ENCODE results near the gene PYGO2. TPM values are rescaled to one million over a fixed set of nuclear protein-coding genes. Genes with fewer than 3 reads are reported as not detected.
A peak's percentile ranks its signal among the peaks of the same experiment; 100 is the strongest.

PYGO2 gene
- total RNA-seq, 1 donor from 2014 or later, result 30.6 TPM

DNA sequence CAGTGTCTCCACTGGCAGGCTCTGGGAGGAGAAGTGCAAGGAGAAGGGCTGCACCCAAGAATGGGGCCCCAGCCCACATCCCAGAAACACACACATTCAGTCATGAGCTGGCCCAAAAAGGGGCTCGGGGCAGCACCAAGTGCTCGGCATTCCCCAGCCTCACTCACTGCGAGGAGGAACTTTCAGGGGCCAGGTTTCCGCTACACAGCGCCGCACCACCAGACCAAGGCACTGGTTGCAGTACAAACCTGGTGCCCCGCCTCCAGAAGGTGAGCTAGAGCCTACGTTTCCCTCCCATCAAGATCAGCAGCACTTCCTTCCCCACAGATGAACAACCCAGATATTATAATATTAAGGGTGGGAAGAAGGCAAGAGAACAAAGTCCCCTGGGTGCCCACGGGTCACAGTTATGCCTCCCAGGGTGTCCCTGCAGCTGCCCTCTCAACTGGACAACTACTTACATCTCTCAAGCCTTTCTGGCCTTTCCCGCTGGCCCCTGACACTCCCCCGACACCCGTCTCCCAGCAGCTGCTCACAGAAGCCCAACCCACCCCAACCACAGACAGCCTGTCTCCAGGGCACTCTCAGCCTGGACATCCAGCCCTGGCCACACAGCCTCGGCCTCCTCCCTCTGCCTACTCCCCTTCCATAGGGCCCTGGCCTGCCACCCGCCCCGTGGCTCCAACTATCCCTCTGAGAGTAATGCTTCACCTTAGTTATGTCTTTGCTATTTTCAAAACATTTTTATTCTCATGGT lies 9.5 kb downstream of the PYGO2 start:
- H3K36me3 Mint-ChIP-seq (ENCODE audit: low read depth), result peaks cover 15% of the 10 kb centered on the region
- peak overlapping the region; percentile 49 for H3K4me3 Mint-ChIP-seq (ENCODE audit: low read depth)
- no peaks in the 10 kb centered on the region for H3K9me3 Mint-ChIP-seq
- H3K27ac Mint-ChIP-seq, result peak overlapping the region; percentile 74
- peak; percentile 41 for DNase-seq (ENCODE audit: low spot score)
- H3K27me3 Mint-ChIP-seq (ENCODE audit: low read depth), result no peaks in the 10 kb centered on the region
- intact Hi-C loops (cut with micrococcal nuclease), result loop anchor here (10.0 kb wide), 2 partner anchors 53 to 627 kb away; partner anchors contain the start of genes AQP10, ATP8B2 and ZBTB7B
- peaks cover 62% of the 10 kb centered on the region for H3K4me1 Mint-ChIP-seq (ENCODE audit: low read depth)

DNA sequence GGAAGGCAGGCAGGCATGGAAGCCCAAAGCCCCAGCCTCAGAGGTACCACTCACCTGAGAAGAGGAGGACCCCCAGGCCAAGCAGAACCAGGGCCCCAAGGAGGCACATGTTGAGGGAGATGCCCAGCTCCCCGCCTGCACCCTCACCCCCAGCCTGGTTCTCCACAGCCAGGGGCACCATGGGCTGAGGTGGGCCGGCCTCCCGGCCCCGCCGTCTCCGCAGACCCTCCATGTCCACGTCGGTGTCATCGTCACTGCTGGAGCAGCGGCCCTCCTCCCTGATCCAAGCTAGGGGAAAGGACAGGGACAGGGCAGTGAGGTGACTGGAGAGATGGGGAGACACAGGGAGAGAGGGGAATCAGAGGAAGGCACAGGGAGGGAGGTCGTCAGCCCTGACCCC lies 13.5 kb downstream of the PYGO2 start:
- no peak overlapping the region for H3K27ac Mint-ChIP-seq
- intact Hi-C loops (cut with micrococcal nuclease), result no loop called here
- peaks cover 25% of the 10 kb centered on the region for H3K36me3 Mint-ChIP-seq (ENCODE audit: low read depth)

DNA sequence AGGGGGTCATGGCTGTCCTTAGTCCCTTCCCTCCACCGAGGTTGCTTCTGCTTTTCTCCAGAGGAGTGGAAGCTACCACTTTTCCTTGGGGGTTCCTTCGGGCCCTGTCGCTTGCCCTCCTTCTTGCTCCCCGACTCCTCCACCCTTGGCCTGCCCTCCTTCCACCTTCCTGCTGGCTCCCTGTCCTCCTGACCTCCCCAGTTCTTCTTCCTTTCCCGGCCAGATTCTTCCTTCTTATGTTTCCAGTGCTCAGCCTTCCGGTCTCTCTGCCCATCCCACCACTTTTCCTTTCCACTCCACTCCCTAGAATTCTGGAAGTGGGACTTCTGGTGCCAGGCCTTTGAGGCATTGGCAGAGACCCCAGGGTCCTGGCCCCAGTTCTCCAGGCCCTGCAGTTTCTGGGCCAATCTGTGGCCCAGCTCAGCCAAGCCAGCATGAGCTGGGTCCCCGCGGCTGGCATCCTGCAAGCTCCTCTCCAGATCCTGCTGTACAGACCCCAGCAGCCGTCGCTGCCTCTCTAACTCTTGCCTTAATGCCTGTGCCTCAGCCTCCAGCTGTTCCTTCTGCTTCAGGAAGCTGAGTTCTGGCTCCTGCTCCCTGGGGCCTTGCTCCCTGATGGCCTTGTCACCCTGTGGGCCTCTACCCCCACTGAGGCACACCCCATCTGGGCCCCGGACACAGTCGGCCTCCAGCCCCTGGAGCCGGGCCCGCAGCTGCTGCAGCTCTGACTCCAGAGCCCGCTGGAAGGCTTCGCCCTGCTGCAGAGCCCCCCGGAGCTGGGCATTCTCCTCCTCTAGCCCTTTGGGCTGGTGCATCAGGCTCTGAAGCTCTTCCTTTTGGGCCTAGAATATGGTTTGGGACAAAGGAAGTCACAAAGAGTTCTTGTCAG lies 15.4 kb downstream of the PYGO2 start:
- H3K4me3 Mint-ChIP-seq (ENCODE audit: low read depth), result no peak overlapping the region
- intact Hi-C loops (cut with micrococcal nuclease), result no loop called here

More for the DNA sequence above, 13.5 kb downstream of the PYGO2 start:
- no peaks in the 10 kb centered on the region for H3K9me3 Mint-ChIP-seq
- H3K4me1 Mint-ChIP-seq (ENCODE audit: low read depth), result peaks cover 44% of the 10 kb centered on the region
- DNase-seq (ENCODE audit: low spot score), result no peak
- no peaks in the 10 kb centered on the region for H3K27me3 Mint-ChIP-seq (ENCODE audit: low read depth)
- H3K4me3 Mint-ChIP-seq (ENCODE audit: low read depth), result no peak overlapping the region

DNA sequence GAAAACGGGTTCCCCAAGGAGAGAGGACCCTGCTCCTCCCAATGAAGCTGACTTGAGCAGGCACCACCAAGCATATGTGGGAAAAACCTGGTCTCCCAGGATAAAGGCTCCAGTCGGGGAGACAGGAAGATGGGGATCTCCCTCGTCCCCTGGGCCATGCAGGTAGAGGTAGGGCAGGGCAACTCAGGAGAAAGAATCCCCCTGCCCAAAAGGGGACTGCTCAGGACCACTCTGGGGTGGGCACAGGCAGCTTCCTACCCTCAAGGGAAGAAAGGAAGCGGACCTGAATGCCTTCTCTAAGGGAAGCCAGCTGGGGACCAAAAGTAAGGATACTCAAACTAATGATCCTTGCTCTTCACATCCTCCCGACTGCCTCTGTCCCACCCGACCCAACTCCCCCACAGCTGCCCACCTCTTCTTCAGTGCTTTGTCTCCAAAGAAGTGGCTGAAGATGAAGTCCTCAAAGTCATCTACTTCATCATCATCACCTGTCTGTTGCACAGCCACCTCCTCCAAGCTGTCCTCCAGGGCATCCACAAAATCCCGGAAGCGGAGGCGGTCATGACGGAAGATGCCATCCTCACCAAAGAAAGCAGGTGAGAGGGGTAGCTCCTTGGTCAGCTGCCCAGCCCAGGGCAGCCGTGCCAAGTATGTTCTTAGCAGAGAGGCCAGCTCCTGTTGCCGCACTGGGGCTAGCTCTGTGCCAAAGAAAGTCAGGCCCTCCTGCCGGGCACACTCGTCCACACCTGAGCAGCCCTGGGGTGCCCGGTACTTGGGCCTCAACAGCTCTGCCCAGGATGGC lies 16.2 kb downstream of the PYGO2 start:
- Mint-ChIP-seq H3K36me3 (ENCODE audit: low read depth) (peaks cover 18% of the 10 kb centered on the region), H3K27ac (no peak overlapping the region)
- intact Hi-C loops (cut with micrococcal nuclease), result no loop called here

More for the DNA sequence above, 15.4 kb downstream of the PYGO2 start:
- Mint-ChIP-seq H3K27me3 (ENCODE audit: low read depth) (no peaks in the 10 kb centered on the region), H3K36me3 (ENCODE audit: low read depth) (peaks cover 21% of the 10 kb centered on the region), H3K27ac (peak overlapping the region; percentile 3), H3K9me3 (no peaks in the 10 kb centered on the region), H3K4me1 (ENCODE audit: low read depth) (peaks cover 46% of the 10 kb centered on the region)
- DNase-seq (ENCODE audit: low spot score), result no peak

DNA sequence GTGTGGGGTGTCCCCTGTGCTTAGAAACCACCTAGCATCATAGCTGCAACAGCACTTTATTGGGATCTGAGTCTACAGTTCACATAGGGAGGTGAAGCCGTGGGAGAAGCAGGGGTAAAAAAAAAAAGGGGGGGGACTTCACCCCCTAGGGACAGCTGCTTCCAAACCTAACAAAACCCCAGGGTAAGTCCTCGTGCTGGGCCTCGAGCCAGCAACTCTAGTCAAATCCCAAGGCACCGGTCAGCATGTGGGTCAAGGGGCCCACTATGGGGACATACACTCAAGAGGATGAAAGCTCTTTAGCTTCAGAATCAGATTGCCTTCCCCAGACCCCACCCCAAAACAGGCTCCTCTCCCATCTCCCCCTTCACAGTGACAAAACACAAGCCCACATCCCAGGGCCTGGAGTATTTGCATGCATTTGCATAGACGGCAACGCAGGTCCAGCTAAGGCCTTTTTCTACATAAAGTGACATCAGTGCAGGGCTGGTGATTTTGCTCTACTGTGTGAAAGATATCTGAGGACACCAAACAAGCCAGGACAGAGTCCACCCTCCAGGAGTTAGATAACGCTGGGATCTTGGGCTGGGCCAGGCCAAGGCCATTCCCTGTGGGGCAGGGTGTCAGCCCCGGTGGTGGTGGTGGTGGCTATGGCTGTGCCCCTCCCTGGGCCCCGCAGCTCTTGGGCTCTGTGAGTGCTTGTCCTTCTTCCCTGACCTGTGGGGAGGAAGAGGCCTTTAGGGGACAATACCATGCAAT lies 17.0 kb downstream of the PYGO2 start:
- H3K4me3 Mint-ChIP-seq (ENCODE audit: low read depth), result no peak overlapping the region
- H3K27me3 Mint-ChIP-seq (ENCODE audit: low read depth), result no peaks in the 10 kb centered on the region
- H3K36me3 Mint-ChIP-seq (ENCODE audit: low read depth), result peaks cover 17% of the 10 kb centered on the region
- H3K27ac Mint-ChIP-seq, result peak overlapping the region; percentile 90
- no peaks in the 10 kb centered on the region for H3K9me3 Mint-ChIP-seq
- H3K4me1 Mint-ChIP-seq (ENCODE audit: low read depth), result peaks cover 53% of the 10 kb centered on the region
- intact Hi-C loops (cut with micrococcal nuclease), result no loop called here
- DNase-seq (ENCODE audit: low spot score), result no peak

More for the DNA sequence above, 16.2 kb downstream of the PYGO2 start:
- no peaks in the 10 kb centered on the region for H3K9me3 Mint-ChIP-seq
- H3K4me1 Mint-ChIP-seq (ENCODE audit: low read depth), result peaks cover 48% of the 10 kb centered on the region
- DNase-seq (ENCODE audit: low spot score), result no peak
- no peaks in the 10 kb centered on the region for H3K27me3 Mint-ChIP-seq (ENCODE audit: low read depth)
- no peak overlapping the region for H3K4me3 Mint-ChIP-seq (ENCODE audit: low read depth)

DNA sequence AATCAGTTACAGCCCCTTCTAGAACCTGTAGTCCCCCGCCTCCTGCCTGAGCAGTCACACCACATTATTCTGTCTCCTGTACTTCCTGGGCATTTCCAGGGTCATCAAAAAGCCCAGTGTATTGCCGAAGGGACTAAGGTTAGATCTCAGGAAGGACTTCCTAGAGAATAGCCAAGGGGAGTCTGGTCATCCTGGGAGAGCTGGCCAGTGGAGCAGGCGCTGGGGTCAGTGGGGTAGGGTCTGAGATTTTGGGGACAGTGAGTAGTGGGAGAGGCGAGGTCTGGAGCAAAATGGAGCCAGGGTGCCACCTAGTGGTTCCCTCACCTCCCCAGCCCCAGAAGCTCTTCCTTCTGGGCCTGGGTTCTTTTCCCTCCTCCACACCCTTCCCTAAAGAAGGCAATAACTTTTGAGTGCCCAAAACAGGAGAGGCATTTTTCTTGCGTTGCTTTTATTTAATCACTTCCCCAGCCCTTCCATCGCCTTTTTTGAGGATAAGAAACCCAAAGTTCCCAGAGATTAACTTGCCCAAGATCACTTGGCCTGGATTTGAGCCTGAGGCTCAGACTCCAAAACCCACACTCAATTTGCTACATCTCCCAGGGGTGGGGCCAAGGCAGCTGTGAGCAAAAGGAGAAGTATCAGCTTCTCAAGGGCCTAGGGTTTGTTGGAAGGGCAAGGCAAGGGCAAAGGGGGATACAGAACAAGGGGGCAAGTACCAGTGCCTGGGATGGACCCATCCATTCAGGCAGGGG lies 17.8 kb downstream of the PYGO2 start:
- H3K4me3 Mint-ChIP-seq (ENCODE audit: low read depth), result no peak overlapping the region

DNA sequence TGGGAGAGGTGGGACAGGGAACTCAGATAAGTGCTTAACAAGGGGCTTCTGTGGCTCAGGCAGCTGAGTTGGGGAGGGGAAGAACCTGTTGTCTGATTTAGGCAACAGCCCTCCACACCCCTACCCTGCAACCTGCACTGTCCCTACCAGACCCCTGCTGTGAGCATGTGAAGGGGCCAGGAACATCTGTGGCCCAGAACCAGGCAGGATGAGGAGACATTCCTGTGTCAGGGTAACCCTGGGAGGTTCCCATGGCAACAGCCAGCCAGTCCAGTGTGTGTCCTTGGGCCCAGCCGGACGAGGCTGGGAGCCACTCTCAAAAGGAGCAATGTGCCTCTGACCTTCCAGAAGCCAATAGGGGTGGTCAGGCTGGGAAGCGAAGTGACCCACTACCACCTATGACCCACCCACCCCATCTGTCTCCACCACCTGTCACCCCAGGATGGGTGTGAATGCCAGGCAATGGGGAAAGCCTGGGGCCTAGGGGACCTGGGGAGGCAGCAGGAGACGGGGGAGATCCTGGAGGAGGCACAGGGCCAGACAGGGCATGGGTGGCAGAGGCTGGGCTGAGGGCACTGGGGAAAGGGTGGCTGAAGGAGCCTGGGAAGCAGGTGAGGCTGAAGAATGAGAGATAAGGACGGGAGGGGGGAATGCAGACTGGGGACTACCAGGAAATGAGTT lies 20.1 kb downstream of the PYGO2 start:
- intact Hi-C loops (cut with micrococcal nuclease), result no loop called here
- Mint-ChIP-seq H3K4me1 (ENCODE audit: low read depth) (peaks cover 66% of the 10 kb centered on the region), H3K4me3 (ENCODE audit: low read depth) (no peak overlapping the region), H3K9me3 (no peaks in the 10 kb centered on the region), H3K36me3 (ENCODE audit: low read depth) (peaks cover 13% of the 10 kb centered on the region), H3K27me3 (ENCODE audit: low read depth) (no peaks in the 10 kb centered on the region), H3K27ac (peak overlapping the region; percentile 90)
- DNase-seq (ENCODE audit: low spot score), result no peak

More for the DNA sequence above, 17.8 kb downstream of the PYGO2 start:
- Mint-ChIP-seq H3K27me3 (ENCODE audit: low read depth) (no peaks in the 10 kb centered on the region), H3K36me3 (ENCODE audit: low read depth) (peaks cover 16% of the 10 kb centered on the region), H3K27ac (peak overlapping the region; percentile 90), H3K4me1 (ENCODE audit: low read depth) (peaks cover 57% of the 10 kb centered on the region), H3K9me3 (no peaks in the 10 kb centered on the region)
- intact Hi-C loops (cut with micrococcal nuclease), result no loop called here
- DNase-seq (ENCODE audit: low spot score), result peak; percentile 30

DNA sequence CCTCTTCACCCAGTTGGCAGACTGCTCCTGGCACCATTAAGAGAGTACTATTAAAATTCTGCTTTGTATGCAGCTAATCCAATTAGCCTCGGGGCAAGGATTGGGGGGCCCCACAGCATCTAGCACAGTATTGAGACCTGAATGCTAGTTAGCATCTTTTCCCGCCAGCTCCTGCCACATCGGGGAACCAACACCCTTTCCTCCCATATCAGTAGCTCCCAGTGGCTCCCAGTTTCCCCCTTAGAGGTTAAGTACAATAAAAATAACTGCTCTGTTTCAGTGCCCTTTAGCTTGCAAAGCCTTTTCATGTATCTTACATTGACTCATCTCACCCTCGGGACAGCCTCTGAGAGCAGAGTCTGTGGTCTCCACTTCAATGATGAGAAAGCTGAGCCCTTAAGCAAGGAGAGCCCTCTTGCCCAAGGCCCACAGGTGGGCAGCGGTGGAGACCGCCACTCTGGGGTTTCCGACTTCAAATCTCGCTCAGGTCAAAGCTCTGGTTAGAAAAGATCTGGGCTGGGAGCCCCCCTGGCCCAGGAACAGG lies 20.9 kb downstream of the PYGO2 start:
- Mint-ChIP-seq H3K4me3 (ENCODE audit: low read depth) (peak overlapping the region; percentile 42), H3K27ac (peak overlapping the region; percentile 90), H3K36me3 (ENCODE audit: low read depth) (peaks cover 10% of the 10 kb centered on the region), H3K27me3 (ENCODE audit: low read depth) (no peaks in the 10 kb centered on the region), H3K9me3 (no peaks in the 10 kb centered on the region), H3K4me1 (ENCODE audit: low read depth) (peaks cover 68% of the 10 kb centered on the region)
- DNase-seq (ENCODE audit: low spot score), result no peak
- intact Hi-C loops (cut with micrococcal nuclease), result no loop called here

DNA sequence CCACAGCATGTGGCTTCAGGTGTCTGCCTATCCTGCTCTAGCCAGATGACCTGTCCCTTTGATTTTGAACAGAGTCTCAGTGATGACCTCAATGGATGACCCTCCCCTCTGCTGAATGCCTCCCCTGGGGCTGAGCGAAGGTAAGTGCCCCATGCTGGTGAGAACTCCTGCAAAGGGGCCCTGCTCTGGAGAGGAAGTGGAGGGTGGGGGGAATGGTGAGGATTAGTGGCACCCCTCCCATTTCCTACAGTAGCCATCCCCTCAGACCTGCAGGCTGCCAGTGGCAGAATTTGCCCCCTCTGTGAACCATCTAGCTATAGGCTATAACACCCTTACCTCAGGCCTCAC lies 21.4 kb downstream of the PYGO2 start:
- intact Hi-C loops (cut with micrococcal nuclease), result no loop called here
- H3K4me3 Mint-ChIP-seq (ENCODE audit: low read depth), result no peak overlapping the region
- peaks cover 71% of the 10 kb centered on the region for H3K4me1 Mint-ChIP-seq (ENCODE audit: low read depth)
- H3K36me3 Mint-ChIP-seq (ENCODE audit: low read depth), result peaks cover 12% of the 10 kb centered on the region
- H3K27ac Mint-ChIP-seq, result peak overlapping the region; percentile 90
- H3K27me3 Mint-ChIP-seq (ENCODE audit: low read depth), result no peaks in the 10 kb centered on the region
- DNase-seq (ENCODE audit: low spot score), result no peak
- H3K9me3 Mint-ChIP-seq, result no peaks in the 10 kb centered on the region

DNA sequence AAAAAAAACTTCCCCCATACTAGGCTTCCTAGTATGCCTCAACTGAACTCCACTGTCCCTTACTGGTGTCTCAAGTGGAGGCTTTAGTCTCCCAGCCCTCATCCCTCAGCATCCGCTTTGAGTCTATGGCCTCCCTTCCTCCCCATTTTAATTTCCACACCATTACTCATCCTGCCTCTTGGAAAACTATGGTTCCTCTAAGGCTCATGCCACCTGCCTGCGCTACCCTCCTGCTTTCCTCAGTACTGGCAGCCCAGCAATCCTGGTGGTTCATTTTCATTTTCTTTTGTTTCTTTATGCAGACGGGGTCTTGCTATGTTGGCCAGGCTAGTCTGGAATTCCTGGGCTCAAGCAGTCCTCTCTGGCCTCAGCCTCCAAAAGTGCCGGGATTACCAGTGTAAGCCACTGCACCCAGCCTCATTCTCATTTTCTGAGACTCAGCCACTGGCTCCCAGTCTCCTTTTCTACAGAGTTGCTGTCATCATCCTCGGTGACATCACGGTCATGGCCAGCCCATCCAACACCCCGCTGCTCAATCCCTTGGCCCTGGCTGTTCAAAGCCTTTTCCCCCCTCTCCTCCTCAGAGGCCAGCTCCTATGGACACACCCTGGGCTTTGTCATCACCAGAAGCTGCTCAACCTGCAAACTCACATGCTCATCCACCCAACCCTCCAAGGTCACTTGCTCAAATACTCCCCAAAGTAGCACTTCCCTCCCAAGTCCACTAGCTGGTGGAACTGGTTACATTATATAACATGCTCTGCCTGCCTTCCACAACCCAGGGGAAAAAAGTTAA lies 22.8 kb downstream of the PYGO2 start:
- intact Hi-C loops (cut with micrococcal nuclease), result no loop called here
- no peak for DNase-seq (ENCODE audit: low spot score)

More for the DNA sequence above, 22.8 kb downstream of the PYGO2 start:
- H3K4me3 Mint-ChIP-seq (ENCODE audit: low read depth), result peak overlapping the region; percentile 74
- no peaks in the 10 kb centered on the region for H3K9me3 Mint-ChIP-seq
- peak overlapping the region; percentile 95 for H3K27ac Mint-ChIP-seq
- no peaks in the 10 kb centered on the region for H3K27me3 Mint-ChIP-seq (ENCODE audit: low read depth)
- peaks cover 13% of the 10 kb centered on the region for H3K36me3 Mint-ChIP-seq (ENCODE audit: low read depth)
- H3K4me1 Mint-ChIP-seq (ENCODE audit: low read depth), result peaks cover 65% of the 10 kb centered on the region
